Skin epidermis (tissue), 12 donors: ENCODE measurements around the gene MYO1E.
"Not testable (repeated sequence)": the region's sequence is repeated elsewhere in the genome, so short reads cannot be mapped to it uniquely, and the experiment has no call there.

ENCODE experiments used
- H3K27ac ChIP-seq, 21 experiments: fragments of 200-600 bp; sonication (generic) in 11 of 21; one replicate each; pipeline ENCODE4 v1.5.0; 2020; ENCODE audit warnings: mild to moderate bottlenecking in 3 of 21, inconsistent platforms in 2 of 21, moderate library complexity in 2 of 21
- H3K4me3 ChIP-seq, 7 experiments: fragments of 200-600 bp; sonication (generic) in 2 of 7; one replicate each; pipeline ENCODE4 v1.5.0; 2020; ENCODE audit warnings: inconsistent platforms in 2 of 7, mild to moderate bottlenecking in 2 of 7, moderate library complexity in 1 of 7

MYO1E gene

DNA sequence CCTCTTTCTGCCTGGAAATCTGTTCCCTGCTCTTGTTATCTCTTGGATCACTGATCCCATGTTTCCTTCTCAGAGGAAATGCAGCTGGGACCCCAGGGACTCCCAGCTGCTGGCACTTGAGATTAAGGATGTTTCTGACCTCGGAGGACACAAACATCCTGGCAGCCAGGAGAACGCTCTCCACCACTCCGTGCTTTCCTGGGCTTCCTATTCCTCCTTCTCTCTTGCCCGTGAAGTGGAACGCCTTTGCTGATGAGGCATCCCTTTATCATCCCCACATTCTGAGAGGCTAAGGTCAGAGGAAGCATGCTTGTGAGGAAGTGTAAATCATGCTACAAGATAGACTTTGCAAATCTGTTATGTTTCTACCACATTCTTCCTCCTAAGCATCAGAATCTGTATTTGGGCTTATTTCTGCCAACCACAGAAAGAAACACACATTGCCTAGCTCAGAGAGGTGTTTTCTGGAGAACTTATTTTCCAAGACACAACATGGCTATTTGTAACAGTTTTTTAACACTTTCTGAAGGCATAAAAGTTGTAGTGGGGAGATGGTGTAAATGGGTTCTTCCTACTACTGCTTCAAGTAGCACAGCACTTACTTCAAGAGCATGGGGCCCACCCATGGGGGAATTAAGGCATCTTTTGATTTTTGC lies 191.6 kb downstream of the MYO1E start:
- no peak overlapping the region for H3K4me3 ChIP-seq
- H3K27ac ChIP-seq = peak overlapping the region in 1 of 21 experiments; percentile 24

DNA sequence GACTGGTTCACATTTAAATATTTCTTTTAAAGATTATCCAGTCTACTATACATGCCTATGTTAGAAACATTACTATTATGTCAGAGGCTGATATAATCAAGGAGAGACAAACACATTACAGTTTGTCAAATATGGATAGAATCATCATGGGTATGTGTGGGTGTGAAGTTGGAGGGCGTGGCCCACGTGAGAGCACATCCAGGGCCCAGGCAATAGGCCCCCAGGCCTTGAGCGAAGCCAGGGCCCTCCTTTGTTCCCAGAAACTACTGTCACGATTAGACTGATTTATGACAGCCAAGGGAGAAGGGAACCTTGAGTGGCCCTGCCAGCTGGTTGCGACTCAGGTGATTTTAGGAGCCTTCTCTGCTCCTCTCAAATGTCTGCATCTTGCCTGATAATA lies 193.0 kb downstream of the MYO1E start:
- peak overlapping the region in 1 of 21 experiments; percentile 22 for H3K27ac ChIP-seq
- H3K4me3 ChIP-seq = no peak overlapping the region

DNA sequence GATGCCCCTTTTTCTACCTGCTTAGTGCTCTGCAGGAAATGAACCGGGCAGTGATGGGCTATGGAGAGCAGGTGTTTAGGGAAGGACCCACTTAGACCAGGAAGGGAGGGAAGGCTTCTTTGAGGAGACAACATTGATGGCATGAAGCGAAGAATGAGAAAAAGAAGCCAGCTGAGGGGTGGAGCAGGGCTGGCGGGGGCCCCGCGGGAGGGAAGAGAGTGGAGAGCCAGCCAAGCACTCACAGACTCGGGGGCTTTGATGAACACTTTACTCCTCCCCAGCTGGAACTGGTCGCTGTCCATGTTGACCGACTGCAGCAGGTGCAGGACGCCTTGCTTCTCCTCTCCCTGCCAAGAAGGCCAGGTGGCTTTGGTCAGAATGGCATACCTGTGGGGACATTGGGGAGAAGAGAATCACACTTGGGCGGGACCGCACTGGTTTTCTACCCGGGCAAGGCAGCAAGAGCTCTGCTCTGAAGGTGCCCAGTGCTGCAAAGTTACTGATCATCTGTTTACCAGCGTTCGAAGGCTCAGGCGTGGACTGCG lies 194.4 kb downstream of the MYO1E start:
- Histone ChIP-seq H3K4me3 (no peak overlapping the region), H3K27ac (peak overlapping the region in 14 of 21 experiments; percentile 6 to 79 (median 48))

DNA sequence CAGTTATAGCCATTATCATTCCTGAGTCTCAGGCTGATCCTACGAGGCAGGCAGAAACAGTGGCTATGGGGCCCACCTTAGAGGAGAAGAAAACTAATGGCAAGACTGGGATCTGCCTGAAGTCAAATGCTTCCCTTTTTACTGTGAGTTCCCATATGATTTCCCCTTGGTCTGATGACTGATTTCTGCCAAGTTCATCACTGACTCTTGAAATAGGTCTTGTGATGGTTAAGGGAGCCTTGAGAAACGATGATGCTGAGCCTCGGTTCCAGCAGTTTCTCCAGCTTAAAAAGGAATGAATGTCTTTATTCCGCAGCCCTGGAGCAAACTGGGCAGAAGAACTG lies 195.4 kb downstream of the MYO1E start:
- Histone ChIP-seq H3K4me3 (no peak overlapping the region), H3K27ac (peak overlapping the region in 13 of 21 experiments; percentile 15 to 80 (median 63))

DNA sequence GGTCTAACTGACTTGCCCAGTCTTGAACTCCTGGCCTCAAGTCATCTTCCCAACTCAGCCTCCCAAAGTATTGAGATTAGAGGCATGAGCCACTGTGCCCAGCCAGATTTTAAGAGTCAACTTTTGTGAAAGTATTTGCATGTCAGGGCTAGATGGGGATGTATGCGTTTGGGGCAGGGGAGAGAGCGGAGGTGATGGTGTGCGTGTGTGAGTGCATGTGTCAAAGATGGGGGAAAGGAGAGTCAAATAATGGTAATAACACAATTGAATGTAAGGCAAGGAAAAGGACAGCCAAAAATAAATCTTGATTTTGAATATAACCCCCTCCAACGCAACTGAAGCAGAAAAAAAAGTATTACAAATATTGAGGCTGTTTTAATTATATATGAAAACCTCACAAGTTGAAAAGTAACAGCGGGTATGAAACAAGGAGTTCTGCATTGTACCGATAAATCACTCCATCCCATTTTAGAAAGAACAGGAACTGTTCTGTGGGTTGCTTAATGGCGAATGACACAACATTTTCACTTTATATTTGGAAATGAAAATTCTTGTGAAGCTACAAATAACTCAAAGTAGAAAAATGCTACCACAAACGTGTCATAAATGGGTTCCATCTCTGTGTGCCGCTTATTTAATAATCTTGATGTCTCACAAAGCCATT lies 195.9 kb downstream of the MYO1E start:
- Histone ChIP-seq H3K4me3 (no peak overlapping the region), H3K27ac (peak overlapping the region in 16 of 21 experiments; percentile 15 to 80 (median 70))

DNA sequence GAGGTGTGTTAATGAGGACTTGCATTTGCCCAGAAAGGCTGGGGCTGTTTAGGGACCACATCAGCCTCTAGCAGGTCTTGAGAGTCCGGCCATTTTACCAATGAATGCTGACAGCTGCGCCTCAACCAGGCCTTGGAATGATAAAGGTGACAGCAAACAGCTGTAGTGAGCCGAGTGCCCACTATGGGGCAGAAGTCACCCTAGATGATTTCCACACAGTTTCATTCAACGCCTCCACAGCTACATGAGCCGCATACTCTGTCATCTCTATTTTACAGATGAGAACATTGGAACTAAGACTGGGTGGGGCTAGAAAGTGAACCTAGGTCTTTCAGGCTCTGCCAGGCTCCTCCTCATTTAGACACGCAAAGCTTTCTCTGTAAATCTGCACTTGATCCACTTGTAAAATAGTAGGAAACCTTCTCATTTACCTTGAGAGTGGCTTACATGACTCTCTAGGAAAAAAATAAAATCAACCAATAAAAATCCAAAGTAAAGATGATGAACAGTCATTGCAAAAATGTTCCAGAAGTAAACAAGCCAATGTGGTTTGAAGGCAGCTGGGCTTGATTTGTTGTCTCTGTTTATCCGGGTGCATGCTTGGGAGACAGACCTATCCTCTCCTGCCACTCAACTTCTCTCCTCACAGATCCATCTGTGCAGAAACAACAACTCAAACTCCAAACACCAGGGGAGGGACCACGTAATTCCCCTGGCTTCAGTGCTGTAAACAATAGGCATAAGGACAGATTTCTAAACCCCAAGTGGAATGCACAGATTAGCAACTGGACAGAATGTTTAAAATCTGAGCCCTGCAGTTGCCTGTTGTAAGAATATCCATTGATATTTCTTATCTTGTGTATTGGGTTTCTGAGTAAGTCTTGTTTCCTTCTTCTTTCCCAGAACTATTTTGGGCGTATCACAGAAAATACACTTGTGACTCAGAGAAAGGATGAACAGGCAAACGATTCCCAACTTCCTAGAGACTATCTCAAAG lies 197.5 kb downstream of the MYO1E start:
- H3K4me3 ChIP-seq = no peak overlapping the region
- peak overlapping the region in 19 of 21 experiments; percentile 13 to 80 (median 69) for H3K27ac ChIP-seq

DNA sequence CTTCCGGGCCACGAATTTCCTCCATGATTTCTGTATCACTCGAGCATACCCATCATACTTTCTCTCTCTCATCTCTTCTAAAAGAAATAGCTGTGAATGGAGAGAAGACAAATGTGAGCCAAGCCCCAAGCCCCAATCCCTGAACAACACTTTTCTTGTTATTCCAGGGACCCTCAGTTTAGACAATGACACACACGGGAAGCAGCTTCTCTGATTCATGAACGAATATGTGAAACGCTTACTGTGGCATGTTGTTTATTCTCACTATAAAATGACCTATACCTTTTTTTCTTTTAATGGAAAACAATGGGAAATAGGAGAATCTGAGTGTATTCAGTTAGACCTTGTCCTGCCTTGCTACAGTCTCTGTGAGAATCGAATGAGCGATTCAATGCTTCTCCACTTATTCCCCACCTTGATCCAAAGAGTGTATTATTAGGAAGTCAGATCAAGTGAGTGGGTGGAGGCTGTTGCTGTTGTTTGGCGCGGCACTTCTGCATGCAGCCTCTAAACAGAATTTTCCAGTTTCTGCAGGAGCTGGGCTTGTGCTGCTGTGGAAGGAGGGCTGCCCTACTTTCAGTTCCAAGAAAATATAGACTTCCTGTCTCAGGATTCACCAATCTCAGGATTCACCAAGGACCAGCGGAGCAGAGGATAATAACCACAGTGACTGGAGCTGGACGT lies 198.4 kb downstream of the MYO1E start:
- Histone ChIP-seq H3K27ac (peak overlapping the region in 17 of 21 experiments; percentile 30 to 80 (median 69)), H3K4me3 (no peak overlapping the region)

DNA sequence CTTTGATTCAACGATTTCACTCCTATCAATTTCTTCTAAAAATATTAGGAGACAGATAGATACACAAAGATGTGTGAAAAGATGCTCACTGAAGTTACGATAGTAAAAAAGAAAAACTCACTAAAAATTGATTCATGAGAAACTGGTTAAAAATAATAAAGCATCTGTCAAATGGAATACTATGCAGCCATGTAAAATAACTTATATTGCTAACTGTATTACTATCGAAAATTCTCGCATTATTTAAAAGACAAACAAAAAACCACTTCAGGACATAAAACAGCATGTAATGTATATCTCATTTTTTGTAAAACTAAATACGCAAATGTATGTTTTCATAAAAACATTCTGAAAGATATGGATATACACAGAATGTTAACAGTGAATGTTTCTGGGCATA lies 199.5 kb downstream of the MYO1E start:
- Histone ChIP-seq H3K4me3 (no peak overlapping the region), H3K27ac (no peak overlapping the region)

DNA sequence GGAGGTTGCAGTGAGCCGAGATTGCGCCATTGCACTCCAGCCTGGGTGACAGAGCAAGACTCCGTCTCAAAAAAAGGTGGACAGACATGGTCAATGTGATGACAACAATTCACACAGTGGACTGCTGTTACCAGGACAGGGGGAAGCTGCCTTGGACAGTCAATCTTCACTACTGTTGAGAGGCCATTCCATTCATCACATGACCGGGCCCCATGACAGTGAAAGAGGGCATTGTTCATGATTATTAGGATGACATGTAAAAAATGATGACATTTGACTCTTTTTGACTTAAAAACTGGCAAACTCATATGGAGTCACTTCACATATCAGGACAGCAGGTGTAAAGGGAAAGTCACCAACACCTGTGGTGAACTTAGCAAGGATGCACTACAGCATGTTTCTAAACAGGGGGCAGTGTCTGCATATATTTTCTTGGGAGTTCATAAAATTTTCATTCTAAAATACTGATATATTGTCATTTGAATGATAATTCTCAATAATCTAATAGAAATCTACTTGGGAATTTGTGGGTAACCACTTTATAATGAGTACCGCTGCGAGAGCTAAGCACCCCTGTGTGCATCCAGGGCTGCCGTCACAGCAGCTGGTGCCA lies 200.3 kb downstream of the MYO1E start:
- H3K27ac ChIP-seq = peak overlapping the region in 3 of 21 experiments; percentile 82 to 87 (median 85)
- H3K4me3 ChIP-seq = no peak overlapping the region

DNA sequence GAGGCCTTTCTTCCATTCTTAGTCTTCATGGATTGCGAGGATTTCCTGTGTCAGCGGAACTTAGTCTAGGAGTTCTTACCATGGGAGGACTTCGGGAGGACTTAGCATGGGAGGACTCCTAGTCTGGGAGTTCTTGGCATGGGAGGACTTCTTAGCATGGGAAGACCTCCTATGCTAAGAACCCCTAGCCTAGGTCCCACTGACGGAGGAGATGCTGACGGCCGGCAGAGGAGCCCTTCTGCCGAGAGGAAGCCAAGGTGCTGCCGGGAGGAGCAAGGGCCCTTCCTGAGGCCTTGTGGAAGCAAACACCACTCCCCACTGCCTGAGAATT lies 201.6 kb downstream of the MYO1E start:
- peak overlapping the region in 20 of 21 experiments; percentile 7 to 89 (median 73) for H3K27ac ChIP-seq
- no peak overlapping the region for H3K4me3 ChIP-seq

DNA sequence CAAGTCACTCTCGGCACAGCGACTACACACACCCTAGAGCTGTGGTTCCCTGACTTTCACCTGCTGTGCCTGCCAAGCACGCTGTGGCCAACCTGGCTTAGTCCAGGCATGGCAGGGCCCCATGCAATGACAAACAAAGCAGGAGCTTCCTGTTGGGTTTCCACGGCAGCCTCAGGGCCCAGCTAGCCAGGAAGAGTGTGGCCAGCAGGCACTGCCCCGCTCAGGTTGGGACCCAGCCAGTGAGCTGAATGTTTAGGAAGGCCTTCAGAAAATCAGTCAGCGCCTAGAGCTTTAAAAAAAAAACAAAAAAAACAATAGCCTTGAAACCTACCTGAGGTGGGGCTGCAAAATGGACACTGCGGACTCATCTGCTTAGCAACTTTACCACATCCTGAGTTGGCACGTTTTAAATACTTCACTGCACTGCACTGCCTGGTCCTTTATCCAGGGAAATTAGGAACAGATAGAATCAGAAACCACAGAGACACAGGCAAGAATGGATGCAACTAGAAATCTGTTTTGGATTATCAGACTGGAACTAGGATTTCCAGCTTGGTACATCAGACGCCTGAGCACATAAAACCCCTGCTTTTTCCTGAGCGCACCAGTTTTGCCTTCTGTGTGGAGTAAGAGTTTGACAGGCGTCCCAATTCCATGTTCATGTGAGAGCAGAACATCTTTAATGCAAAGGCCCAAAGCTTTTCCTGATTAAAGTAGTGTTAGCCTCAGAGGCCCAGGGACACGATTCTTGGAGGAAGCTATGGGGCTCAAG lies 202.2 kb downstream of the MYO1E start:
- no peak overlapping the region for H3K4me3 ChIP-seq
- H3K27ac ChIP-seq = peak overlapping the region in 20 of 21 experiments; percentile 49 to 89 (median 77)

DNA sequence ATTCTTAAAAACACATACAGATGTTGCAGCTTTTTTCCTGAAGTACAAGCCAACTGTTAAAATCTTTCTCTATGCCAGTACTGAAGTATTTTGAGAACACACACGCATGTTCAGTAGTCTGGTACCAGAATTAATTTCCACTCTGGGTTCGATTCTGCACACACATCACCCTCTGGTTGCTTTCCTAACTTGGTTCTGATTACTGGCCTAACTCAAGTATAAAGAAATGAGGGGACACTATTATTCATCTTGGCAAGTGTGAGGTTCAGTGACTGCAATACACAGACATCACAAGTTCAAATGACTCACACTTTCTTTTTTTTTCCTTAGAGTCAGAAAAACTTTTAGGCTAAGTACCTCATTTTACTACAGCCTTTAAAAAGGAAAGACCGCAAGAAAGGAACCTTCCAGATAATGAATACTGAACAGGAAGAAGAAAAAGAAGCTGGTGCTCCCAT lies 203.4 kb downstream of the MYO1E start:
- Histone ChIP-seq H3K4me3 (no peak overlapping the region), H3K27ac (peak overlapping the region in 19 of 21 experiments; percentile 11 to 89 (median 78))

DNA sequence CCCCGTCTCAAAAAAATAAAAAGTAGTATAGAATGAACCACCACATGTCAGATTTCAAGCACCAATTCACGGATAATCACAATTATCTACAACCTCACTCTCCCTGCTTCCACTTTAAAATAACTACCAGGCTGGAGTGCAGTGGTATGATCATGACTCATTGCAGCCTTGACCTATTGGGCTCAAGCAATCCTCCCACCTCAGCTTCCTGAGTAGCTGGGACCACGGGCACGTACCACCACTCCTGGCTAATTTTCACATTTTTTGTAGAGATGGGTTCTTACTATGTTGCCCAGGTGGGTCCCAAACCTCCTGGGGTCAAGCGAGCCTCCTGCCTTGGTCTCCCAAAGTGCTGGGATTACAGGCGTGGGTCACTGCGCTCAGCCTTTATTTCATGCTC lies 204.1 kb downstream of the MYO1E start:
- Histone ChIP-seq H3K4me3 (no peak overlapping the region), H3K27ac (peak overlapping the region in 14 of 21 experiments; percentile 7 to 89 (median 78))

DNA sequence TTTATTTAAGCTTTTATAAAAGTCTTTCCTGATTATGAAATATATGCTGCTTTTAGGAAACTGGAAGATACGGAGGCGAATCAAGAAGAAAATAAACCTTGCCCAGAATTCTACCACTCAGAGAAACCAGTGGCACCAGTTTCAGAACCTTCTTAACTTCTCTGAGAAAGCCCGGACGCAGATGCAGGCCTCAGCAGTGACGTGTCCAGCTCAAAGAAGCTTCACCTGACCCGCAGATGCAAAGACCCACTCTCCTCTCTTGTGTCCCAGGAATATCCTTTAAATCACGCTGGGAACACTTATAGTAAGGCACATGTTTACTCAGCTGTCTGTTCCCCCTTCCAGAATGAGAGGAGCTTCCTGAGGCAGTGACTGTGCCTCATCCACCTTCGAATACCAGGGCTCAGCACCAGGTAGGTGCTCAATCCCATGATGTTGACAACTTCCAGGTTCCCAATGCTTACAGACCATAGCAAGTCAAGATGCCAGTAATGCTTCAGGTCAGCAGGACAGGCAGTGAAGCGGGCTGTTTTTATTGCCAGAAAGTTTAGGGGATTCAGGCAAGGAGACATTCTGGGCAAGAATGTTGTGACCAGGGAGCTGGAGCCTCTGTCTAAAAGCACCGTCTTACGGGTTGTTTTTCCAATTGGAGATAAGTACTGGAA lies 205.9 kb downstream of the MYO1E start:
- Histone ChIP-seq H3K4me3 (no peak overlapping the region), H3K27ac (peak overlapping the region in 19 of 21 experiments; percentile 35 to 89 (median 71))

DNA sequence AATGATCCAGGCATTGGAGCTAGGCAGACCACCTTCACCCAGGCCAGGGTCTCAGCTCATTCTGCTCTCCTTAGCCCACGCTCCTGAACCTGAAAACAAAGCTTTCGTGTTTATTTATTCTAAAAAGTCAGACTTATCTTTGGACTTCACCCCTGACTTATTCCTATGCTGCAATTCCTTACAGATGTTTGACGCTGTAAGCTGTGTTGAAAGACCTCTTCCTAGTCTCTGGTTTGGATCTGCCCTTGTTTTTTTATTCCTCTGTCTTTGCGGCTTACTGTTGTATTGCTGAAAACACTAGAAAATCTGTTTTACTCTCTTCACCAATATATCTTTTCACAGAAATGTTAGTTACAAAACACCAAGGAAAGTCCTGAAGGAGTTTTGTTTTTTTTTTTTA lies 206.5 kb downstream of the MYO1E start:
- Histone ChIP-seq H3K4me3 (no peak overlapping the region), H3K27ac (peak overlapping the region in 20 of 21 experiments; percentile 7 to 89 (median 67))

DNA sequence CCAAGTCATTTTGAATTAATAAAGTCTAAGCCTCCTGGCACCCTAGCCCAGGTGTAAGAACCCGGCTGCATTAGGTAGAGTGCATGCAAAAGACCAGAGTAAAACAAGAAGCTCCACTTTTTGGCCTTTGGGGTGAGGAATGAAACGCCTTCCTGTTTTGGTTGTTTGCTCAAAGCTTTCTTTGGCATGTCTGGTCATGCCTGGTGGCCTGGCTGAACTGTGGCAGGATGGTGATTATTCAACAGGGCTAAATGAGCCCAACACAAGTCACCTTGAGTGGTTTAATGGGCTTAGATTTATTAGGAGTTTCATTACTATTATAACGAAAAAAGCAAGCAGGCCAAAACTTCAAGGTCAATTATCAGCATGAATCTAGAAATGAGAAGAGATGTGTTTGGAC lies 206.9 kb downstream of the MYO1E start:
- H3K4me3 ChIP-seq = no peak overlapping the region
- H3K27ac ChIP-seq = peak overlapping the region in 20 of 21 experiments; percentile 7 to 89 (median 70)

DNA sequence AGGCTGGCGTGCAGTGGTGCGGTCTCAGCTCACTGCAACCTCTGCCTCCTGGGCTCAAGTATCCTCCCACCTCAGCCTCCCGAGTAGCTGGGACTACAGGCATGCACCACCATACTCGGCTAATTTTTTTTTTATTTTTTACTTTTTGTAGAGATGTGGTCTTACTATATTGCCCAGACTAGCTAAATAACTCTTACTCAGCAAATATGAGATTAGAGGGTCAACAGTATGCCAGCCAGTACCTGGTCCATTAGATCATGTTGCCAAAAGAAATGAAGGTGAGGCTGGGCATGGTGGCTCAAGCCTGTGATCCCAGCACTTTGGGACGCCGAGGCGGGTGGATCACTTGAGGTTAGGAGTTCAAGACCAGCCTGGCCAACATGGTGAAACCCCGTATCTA lies 210.6 kb downstream of the MYO1E start:
- not testable (repeated sequence) for H3K27ac ChIP-seq, H3K4me3 ChIP-seq
